ENCODE data around the gene NUP210L.
"Not testable (repeated sequence)": the region's sequence is repeated elsewhere in the genome, so short reads cannot be mapped to it uniquely, and the experiment has no call there.

DNA sequence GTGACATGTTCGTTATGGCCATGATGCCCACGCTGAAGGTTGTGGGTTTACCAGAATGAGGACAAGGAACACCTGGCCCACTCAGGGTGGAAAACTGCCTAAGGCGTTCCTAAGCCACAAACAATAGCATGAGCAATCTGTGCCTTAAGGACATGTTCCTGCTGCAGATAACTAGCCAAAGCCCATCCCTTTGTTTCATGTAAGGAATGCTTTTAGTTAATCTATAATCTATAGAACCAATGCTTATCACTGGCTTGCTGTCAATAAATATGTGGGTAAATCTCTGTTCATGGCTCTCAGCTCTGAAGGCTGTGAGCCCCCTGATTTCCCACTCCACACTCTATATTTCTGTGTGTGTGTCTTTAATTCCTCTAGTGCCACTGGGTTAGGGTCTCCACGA, 107.4 kb downstream of the NUP210L start:
- TF ChIP-seq BHLHE40 (IDR thresholded peaks at IDR 0.05; ENCODE audit: borderline replicate concordance); ELF4 (IDR thresholded peaks at IDR 0.05); FOXA1 (IDR thresholded peaks at IDR 0.05); L3MBTL2 (conservative IDR thresholded peaks at IDR 0.05); FOXM1 (IDR thresholded peaks at IDR 0.05; ENCODE audit: borderline replicate concordance); SP1 (IDR thresholded peaks at IDR 0.05); TARDBP (IDR thresholded peaks at IDR 0.05); FOXK2 (IDR thresholded peaks at IDR 0.05); LEF1 (IDR thresholded peaks at IDR 0.05; ENCODE audit: borderline replicate concordance); SUZ12 (IDR thresholded peaks at IDR 0.05); NFRKB (IDR thresholded peaks at IDR 0.05); ARNT (IDR thresholded peaks at IDR 0.05); HDGF (IDR thresholded peaks at IDR 0.05; ENCODE audit: borderline replicate concordance): not testable (repeated sequence)
- TF ChIP-seq, protein P1, sequence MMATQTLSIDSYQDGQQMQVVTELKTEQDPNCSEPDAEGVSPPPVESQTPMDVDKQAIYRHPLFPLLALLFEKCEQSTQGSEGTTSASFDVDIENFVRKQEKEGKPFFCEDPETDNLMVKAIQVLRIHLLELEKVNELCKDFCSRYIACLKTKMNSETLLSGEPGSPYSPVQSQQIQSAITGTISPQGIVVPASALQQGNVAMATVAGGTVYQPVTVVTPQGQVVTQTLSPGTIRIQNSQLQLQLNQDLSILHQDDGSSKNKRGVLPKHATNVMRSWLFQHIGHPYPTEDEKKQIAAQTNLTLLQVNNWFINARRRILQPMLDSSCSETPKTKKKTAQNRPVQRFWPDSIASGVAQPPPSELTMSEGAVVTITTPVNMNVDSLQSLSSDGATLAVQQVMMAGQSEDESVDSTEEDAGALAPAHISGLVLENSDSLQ (IDR thresholded peaks at IDR 0.05): not testable (repeated sequence)

All from HEK293T (cell line).